Measurements from ENCODE around the gene C6orf136. TPM values are rescaled to one million over a fixed set of nuclear protein-coding genes. Genes with fewer than 3 reads are reported as not detected.

The C6orf136 gene
- total and polyA plus RNA-seq, 9 of the 15 experiments (the other 6 are each of a cell fraction or from before 2014, with no cell fraction given): 14.1 to 63.1 (median 18.4) TPM

GRCh38 chr6:30690403-30691207, 43.7 kb downstream of the C6orf136 start, which contains the start of gene NRM (continued):
- TF ChIP-seq ZBTB9 (CRISPR knock-in tag; IDR thresholded peaks at IDR 0.05) (no peak), ZNF146 (CRISPR knock-in tag; IDR thresholded peaks at IDR 0.05; ENCODE audit: unreplicated experiment) (no peak), POLR2AphosphoS2 (IDR thresholded peaks at IDR 0.05; ENCODE audit: low read length) (no peak), ZBTB5 (IDR thresholded peaks at IDR 0.05) (no peak), ZNF77 (CRISPR knock-in tag; IDR thresholded peaks at IDR 0.05) (no peak), TCF7 (IDR thresholded peaks at IDR 0.05; ENCODE audit: borderline replicate concordance) (peak; percentile 39; the same call in 1 of the 2 replicates), C11orf30 (IDR thresholded peaks at IDR 0.05; ENCODE audit: low read depth) (no peak), HES1 (IDR thresholded peaks at IDR 0.05; ENCODE audit: low read depth) (no peak), ZNF512 (tag; IDR thresholded peaks at IDR 0.05) (no peak), SMAD3 (CRISPR knock-in tag; conservative IDR thresholded peaks at IDR 0.05) (no peak), ZNF174 (CRISPR knock-in tag; IDR thresholded peaks at IDR 0.05) (no peak), MYNN (IDR thresholded peaks at IDR 0.05) (no peak), MYNN (CRISPR knock-in tag; IDR thresholded peaks at IDR 0.05) (no peak), KLF10 (CRISPR knock-in tag; IDR thresholded peaks at IDR 0.05) (no peak), CREM (IDR thresholded peaks at IDR 0.05; ENCODE audit: low read depth) (0 out of 2 replicates have a peak, but pooled peaks have one; percentile 50), DEAF1 (CRISPR knock-in tag; IDR thresholded peaks at IDR 0.05) (no peak), FOXJ3 (CRISPR knock-in tag; IDR thresholded peaks at IDR 0.05) (no peak), ZNF311 (CRISPR knock-in tag; IDR thresholded peaks at IDR 0.05) (no peak), MCM5 (IDR thresholded peaks at IDR 0.05; ENCODE audit: low read depth) (no peak), HNRNPL (IDR thresholded peaks at IDR 0.05; ENCODE audit: low read depth, low read length) (no peak), PTBP1 (IDR thresholded peaks at IDR 0.05; ENCODE audit: low read depth, low read length) (no peak), MIER1 (IDR thresholded peaks at IDR 0.05; ENCODE audit: low read depth) (no peak), NCOA2 (IDR thresholded peaks at IDR 0.05; ENCODE audit: partially characterized antibody in 2 of 2) (no peak)

Data from K562 (cell line).